GM13977 (cell line): ENCODE results near the gene HSPA4.
"Not testable (repeated sequence)": the region's sequence is repeated elsewhere in the genome, so short reads cannot be mapped to it uniquely, and the experiment has no call there.

Experiments
- DNase-seq: peaks from one replicate; pipeline ENCODE4 v3.0.0; 2012; ENCODE audit warnings: low spot score
- in situ Hi-C: fragments of 300-500 bp; cut with MboI; formaldehyde crosslinking; loops from one replicate; pipeline ENCODE4 v1.12.0; 2022; ENCODE audit warnings: low sequenced_read_pairs, low pct_unique_long_range_greater_than_20kb, mixed read lengths, inconsistent platforms; ENCODE audit not compliant: unreplicated experiment
- TF ChIP-seq, protein P1 (sequence below): IDR thresholded peaks from 2 replicates; pipeline ENCODE4 v1.5.1; 2012; ENCODE audit warnings: mild to moderate bottlenecking, control low read depth; ENCODE audit not compliant: insufficient read depth; ENCODE audit errors: extremely low read depth, missing control alignments

Gene HSPA4

DNA sequence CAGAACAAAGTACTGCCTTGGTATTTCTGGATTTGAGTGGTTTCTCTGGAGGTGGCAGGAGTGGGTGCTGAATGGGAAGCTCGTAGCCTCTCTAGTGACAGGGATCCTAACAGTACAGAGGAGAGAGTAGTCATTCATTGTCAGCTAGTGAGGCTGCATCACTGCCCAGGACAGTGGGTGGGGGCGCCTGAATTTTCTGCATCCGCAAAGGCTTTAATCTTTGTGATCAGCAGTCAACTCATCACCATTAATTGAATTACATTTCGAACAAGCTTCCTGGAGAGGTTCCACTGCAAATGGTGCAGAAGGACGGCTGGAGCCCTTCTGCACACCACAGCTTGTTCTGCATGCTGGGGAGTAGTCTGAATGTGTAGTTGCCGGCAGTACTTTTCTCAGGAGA lies 77.5 kb downstream of the HSPA4 start:
- in situ Hi-C loops = no loop called here
- DNase-seq = no peak
- TF ChIP-seq, protein P1, sequence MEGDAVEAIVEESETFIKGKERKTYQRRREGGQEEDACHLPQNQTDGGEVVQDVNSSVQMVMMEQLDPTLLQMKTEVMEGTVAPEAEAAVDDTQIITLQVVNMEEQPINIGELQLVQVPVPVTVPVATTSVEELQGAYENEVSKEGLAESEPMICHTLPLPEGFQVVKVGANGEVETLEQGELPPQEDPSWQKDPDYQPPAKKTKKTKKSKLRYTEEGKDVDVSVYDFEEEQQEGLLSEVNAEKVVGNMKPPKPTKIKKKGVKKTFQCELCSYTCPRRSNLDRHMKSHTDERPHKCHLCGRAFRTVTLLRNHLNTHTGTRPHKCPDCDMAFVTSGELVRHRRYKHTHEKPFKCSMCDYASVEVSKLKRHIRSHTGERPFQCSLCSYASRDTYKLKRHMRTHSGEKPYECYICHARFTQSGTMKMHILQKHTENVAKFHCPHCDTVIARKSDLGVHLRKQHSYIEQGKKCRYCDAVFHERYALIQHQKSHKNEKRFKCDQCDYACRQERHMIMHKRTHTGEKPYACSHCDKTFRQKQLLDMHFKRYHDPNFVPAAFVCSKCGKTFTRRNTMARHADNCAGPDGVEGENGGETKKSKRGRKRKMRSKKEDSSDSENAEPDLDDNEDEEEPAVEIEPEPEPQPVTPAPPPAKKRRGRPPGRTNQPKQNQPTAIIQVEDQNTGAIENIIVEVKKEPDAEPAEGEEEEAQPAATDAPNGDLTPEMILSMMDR = no peak

DNA sequence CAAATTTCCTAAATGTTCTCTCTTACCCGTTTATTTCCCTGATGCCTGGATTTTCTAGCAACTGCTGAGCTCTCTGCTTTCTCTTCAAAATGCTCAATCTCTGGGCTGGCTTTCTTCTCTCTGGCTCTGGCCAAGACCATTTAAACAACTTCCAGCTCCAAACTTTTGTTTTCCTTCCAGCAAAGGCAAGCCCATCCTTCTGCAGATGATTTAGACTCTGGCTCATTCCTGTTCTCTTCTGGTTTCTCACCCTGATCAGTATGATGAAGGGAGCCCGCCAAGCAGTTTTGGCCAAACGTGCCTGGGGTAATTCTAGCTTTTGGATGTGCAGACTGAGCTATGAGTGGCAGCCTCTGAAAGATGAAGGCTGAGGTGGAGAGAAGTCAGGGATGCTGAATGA lies 78.1 kb downstream of the HSPA4 start:
- TF ChIP-seq, protein P1 = no peak
- in situ Hi-C loops = no loop called here

DNA sequence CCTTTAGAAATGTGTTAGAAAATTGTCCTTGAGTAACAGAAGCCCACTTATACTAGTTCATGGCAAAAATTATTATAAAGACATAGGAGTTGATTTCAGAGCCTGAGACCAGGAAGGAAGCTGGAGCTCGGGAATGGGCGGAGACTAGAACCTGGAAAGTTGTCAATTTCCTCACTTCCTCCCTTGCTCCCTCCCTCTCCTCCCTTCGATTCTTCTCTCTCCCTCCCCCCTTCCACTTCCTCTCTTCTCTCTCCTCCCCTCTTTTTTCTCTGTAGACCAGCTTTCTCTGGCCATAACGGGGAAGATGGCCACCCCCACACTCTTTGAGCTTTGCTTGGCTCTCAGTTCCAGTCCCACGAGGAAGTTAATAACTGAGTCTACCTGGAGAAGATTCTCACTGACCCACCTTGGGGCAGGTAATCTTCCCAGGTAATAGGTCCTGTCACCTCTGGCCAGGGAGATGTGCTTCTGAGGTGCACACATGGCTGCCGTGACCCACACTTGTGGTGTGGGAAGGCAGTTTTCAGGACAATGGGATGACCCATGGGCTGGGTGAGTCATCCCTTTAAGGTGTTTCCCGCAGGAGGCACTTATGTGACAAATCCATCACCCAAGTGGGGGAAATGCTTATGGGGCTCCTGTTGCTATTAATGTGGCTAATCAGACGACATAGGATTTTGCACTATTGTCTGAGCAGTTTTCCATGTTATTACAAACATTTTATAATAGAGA lies 78.7 kb downstream of the HSPA4 start:
- in situ Hi-C loops = no loop called here
- TF ChIP-seq, protein P1 = no peak
- DNase-seq = no peak

More for the DNA sequence above, 78.1 kb downstream of the HSPA4 start:
- no peak for DNase-seq

DNA sequence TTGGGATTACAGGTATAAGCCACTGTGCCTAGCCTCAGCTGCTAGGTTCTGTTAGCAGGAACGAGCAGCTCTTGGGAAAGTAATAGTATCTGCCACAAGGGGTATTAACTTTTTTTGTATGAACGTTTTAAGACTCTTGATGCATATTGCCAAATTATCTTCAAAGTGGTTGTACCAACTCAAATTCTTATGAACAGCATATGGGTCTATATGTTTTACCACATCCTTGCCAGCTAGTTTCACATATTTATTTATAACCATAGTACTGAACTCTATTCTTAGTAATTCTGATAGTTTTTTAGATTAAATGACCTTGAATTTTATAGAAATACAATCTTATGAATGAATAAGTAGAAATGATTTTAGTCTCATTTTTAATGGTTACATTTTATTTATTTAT lies 80.9 kb downstream of the HSPA4 start:
- in situ Hi-C loops = no loop called here
- TF ChIP-seq, protein P1 = no peak
- DNase-seq = no peak

DNA sequence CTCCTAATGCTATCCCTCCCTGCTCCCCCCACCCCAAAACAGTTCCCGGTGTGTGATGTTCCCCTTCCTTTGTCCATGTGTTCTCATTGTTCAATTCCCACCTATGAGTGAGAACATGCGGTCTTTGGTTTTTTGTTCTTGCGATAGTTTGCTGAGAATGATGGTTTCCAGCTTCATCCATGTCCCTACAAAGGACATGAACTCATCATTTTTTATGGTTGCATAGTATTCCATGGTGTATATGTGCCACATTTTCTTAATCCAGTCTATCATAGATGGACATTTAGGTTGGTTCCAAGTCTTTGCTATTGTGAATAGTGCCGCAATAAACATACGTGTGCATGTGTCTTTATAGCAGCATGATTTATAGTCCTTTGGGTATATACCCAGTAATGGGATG lies 81.4 kb downstream of the HSPA4 start:
- in situ Hi-C loops = not testable (repeated sequence)

DNA sequence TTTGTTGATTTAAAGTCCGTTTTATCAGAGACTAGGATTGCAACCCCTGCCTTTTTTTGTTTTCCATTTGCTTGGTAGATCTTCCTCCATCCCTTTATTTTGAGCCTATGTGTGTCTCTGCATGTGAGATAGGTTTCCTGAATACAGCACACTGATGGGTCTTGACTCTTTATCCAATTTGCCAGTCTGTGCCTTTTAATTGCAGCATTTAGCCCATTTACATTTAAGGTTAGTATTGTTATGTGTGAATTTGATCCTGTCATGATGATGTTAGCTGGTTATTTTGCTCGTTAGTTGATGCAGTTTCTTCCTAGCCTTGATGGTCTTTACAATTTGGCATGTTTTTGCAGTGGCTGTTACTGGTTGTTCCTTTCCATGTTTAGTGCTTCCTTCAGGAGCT lies 85.1 kb downstream of the HSPA4 start:
- in situ Hi-C loops, DNase-seq: not testable (repeated sequence)

More for the DNA sequence above, 81.4 kb downstream of the HSPA4 start:
- DNase-seq = not testable (repeated sequence)

DNA sequence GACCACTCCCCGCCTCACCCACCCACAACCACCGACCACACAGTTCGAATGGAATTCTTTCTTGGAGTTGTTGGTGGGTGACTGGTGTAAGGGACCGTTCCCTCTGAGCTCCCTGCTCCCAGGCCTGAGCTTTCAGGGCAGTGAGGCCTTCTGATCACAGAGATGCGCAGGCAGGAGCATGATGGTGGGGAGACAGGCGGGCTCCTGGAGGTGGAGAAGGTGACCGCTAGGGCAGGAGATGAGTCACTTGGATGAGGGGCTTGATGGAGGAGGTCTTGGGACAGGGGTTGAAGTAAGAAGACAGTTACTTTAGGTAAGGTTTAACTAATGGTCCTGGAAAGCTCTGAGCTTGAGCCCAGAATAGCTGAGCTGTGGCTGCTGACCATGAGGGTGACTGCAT lies 88.5 kb downstream of the HSPA4 start:
- DNase-seq = no peak
- TF ChIP-seq, protein P1 = no peak
- in situ Hi-C loops = no loop called here

DNA sequence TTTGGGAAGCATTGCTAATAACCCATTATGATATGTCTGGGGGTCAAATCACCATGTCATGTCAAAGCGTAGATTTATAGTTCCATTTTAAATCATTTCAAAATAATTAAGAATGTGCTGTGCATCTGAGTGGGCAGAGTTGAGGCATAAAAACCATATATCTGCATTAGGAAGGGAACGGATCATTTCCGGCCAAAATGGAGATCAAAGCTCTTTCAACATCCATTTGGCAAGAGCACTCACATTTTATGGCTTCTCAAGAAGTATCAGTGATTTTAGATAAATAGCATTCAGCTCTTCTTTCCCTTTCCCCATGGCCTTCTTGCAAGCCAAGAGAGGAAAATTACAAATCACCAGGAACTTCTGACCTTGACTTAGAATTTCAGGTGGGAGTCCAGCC lies 89.9 kb downstream of the HSPA4 start:
- DNase-seq = no peak
- TF ChIP-seq, protein P1 = no peak
- in situ Hi-C loops = no loop called here
